Stimulated activated CD8-positive, alpha-beta memory T cell treated with anti-CD3 and anti-CD28 coated beads, Interleukin-15, amount 100 ng/mL, for 1 hour (primary cell): ENCODE measurements around the gene MIX23.

ENCODE experiments used
- DNase-seq: peaks from one replicate; pipeline ENCODE4 v3.0.0-alpha.2; 2020; ENCODE audit warnings: low read depth

MIX23 gene

DNA sequence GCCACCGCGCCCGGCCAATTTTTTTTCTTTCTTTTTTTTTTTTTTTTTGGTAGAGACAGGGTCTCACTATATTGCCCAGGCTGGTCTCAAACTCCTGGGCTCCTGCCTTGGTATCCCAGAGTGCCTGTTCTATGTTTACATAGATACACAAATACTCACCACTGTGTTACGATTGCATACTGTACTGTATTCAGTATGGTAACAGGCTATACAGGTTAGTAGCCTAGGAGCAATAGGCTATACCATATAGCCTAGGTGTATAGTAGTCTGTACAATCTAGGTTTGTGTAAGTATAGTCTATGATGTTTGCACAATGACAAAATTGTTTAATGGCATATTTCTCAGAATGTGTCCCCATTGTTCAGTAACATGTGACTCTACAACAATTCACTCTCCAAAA lies 31.4 kb downstream of the MIX23 start:
- no peak for DNase-seq

DNA sequence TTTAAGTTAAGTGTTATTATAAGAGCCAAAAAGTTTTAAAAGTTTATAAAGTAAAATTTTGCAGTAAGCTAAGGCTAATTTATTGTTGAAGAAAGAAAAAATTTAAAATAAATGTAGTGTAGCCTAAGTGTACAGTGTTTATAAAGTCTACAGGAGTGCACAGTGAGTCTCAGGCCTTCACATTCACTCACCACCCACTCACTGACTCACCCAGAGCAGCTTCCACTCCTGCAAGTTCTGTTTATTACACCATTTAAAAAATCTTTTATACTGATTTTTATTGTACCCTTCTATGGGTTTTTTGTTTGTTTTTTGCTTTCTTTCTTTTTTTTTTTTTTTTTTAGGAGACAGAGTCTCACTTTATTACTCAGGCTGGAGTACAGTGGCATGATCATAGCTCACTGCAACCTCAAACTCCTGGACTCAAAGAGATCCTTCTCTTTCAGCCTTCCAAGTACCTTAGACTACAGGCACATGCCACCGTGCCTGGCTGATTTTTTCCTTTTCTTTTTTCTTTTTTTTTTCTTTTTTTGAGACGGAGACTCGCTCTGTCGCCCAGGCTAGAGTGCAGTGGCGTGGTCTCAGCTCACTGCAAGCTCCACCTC lies 32.1 kb downstream of the MIX23 start:
- no peak for DNase-seq

- no peak for DNase-seq
Measured at GRCh38 chr3:122349171-122349570, 33.9 kb downstream of the MIX23 start.

- no peak for DNase-seq
Measured at GRCh38 chr3:122343654-122344053, 39.4 kb downstream of the MIX23 start.

- DNase-seq = no peak
Measured at GRCh38 chr3:122342803-122343202, 40.2 kb downstream of the MIX23 start.

DNA sequence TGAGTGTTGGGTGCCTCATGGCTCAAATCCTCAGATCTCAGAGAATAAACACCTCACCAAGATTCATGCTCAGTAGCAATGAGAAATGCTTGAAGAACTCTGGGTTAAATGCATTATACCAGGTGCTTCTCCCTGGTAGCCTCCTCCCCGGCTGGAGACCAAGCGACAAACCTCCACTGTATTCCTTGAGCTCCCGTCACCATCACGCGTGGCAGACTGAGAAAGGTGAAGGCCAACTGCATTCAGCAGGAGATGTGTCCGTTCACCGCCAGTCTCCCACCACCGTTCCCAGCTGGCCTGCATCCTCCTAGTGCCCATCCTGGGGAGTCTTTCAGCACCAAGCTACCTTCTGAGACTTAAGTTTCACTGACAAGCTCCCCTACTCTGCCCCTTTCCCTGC lies 50.5 kb downstream of the MIX23 start:
- no peak for DNase-seq

GRCh38 chr3:122331886-122332285 lies 51.1 kb downstream of the MIX23 start:
- DNase-seq = no peak

- DNase-seq = no peak
Measured at GRCh38 chr3:122325769-122326168, 57.3 kb downstream of the MIX23 start.

GRCh38 chr3:122324871-122325323 lies 58.1 kb downstream of the MIX23 start, which contains the start of gene CSTA:
CSTA (plus strand) TSS chr3:122325248; CDS start chr3:122325293, 45 bp downstream.
- DNase-seq = no peak

GRCh38 chr3:122322095-122323075 lies 60.6 kb downstream of the MIX23 start:
- DNase-seq = no peak

- DNase-seq = no peak
Measured at GRCh38 chr3:122318620-122319019, 64.4 kb downstream of the MIX23 start.

- DNase-seq = no peak
Measured at GRCh38 chr3:122316368-122316767, 66.7 kb downstream of the MIX23 start.

DNA sequence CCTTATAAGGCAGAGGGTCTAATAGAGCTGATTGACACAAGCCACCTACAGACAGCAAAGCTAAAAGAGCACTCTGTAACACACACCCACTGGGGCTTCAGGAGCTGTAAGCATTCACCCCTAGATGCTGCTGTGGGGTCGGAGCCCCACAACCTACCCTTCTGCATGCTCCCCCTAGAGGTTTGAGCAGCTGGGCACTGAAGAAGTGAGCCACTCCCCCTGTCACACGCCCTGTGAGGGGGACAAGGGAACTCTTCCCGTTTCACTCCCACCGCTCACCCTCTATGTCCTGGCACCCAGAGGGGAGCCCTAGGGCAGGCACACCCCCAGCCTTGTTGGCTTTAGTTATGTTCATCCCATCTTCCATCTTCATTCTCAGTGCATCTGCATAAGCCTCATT lies 67.4 kb downstream of the MIX23 start:
- no peak for DNase-seq

DNA sequence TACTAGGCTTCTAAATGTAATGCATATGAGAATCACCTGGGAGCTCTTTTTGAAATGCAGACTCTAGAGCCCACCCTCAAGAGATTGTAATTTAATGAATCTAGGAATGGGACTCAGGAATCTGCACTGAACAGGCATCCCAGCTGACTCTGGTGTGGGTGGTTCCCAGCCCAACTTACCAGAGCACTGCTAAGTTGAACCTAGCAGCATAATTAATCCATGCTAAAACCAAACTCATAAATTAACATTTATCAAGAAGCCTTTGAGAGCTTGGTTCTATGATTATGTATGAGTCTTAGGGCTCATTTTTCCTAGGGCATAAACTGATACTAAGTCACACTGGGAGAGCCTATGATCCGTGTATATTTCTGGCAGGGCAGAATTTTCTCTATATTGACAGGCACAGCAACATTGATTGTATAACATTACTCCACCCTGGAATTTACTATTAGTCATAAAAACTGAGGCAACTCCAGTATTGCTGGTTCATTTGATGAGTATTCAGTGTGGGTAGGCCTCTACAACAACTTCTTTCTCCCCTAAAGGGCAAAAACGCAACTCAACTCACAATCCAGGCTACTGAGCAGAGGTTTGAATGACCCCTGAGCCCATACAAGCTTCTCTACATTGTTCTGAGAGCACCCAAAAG lies 68.7 kb downstream of the MIX23 start:
- no peak for DNase-seq

DNA sequence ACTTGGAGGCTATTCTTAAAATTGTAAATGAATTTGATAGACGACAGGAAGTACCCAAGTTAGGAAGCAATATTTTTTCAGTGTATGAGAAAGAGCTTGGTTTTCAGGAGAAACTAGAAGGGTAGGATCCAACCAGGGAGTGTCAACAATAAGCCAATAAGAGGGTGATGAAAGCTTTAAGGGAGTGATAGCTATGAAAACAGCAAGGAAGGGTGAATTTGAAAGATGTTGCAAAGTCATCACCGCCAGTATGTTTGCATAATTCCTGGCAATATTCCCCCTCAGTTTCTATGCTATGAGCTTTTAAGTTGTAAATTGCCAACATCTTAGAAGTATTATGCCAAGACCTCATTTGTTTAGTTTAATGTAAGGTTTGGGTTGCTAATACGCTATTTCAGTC lies 69.8 kb downstream of the MIX23 start:
- DNase-seq = no peak

DNA sequence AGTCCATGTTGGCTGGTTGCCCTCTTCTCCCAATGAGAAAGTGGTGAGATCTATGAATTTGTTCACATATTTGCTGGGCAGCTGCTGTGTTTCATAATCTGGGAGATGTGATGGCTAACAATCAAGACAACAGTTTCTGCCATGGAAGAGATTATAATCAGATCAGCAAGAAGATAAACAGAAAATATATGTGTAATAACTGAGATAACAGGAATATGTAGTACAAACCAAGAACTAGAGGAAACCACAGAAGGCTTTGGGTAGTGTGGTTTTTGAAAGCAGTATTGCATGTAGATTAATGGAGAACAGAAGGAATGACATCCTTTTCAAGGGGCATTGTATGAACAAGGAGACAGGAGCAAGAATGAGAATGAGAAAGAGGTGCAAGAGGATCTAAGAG lies 70.2 kb downstream of the MIX23 start:
- no peak for DNase-seq

- DNase-seq = no peak
Measured at GRCh38 chr3:122310361-122310760, 72.7 kb downstream of the MIX23 start.
